Measurements from ENCODE around the gene NFATC2.

NFATC2 gene

GRCh38 chr20:51357543-51357942, 185.0 kb downstream of the NFATC2 start (continued):
- no peak for TF ChIP-seq CSRNP3 (CRISPR knock-in tag; IDR thresholded peaks at IDR 0.05)
- TF ChIP-seq TOX (CRISPR knock-in tag; IDR thresholded peaks at IDR 0.05; ENCODE audit: borderline replicate concordance) = no peak
- TF ChIP-seq ZC3H10 (CRISPR knock-in tag; IDR thresholded peaks at IDR 0.05) = no peak
- no peak for TF ChIP-seq ZNF8 (CRISPR knock-in tag; IDR thresholded peaks at IDR 0.05)
- TF ChIP-seq PPARA (CRISPR knock-in tag; IDR thresholded peaks at IDR 0.05; ENCODE audit: borderline replicate concordance) = no peak
- TF ChIP-seq RARB (CRISPR knock-in tag; IDR thresholded peaks at IDR 0.05) = no peak
- no peak for TF ChIP-seq PATZ1 (CRISPR knock-in tag; IDR thresholded peaks at IDR 0.05; ENCODE audit: borderline replicate concordance)

- ATAC-seq = no peak
Observed at GRCh38 chr20:51356871-51357270, 185.6 kb downstream of the NFATC2 start.

More at GRCh38 chr20:51356871-51357270, 185.6 kb downstream of the NFATC2 start:
- TF ChIP-seq ZFP3 (CRISPR knock-in tag; IDR thresholded peaks at IDR 0.05) = no peak
- TF ChIP-seq PATZ1 (CRISPR knock-in tag; IDR thresholded peaks at IDR 0.05; ENCODE audit: borderline replicate concordance) = no peak
- no peak for TF ChIP-seq BACH2 (CRISPR knock-in tag; IDR thresholded peaks at IDR 0.05; ENCODE audit: borderline replicate concordance)
- TF ChIP-seq PPARA (CRISPR knock-in tag; IDR thresholded peaks at IDR 0.05; ENCODE audit: borderline replicate concordance) = no peak
- TF ChIP-seq OSR1 (CRISPR knock-in tag; IDR thresholded peaks at IDR 0.05) = no peak
- no peak for TF ChIP-seq ZNF565 (CRISPR knock-in tag; conservative IDR thresholded peaks at IDR 0.05; ENCODE audit: low read depth)
- TF ChIP-seq GLIS3 (CRISPR knock-in tag; IDR thresholded peaks at IDR 0.05) = no peak
- TF ChIP-seq ZNF8 (CRISPR knock-in tag; IDR thresholded peaks at IDR 0.05) = no peak
- no peak for TF ChIP-seq CSDC2 (CRISPR knock-in tag; IDR thresholded peaks at IDR 0.05)
- no peak for TF ChIP-seq ZFP30 (CRISPR knock-in tag; IDR thresholded peaks at IDR 0.05)
- TF ChIP-seq ARNTL (CRISPR knock-in tag; IDR thresholded peaks at IDR 0.05; ENCODE audit: borderline replicate concordance, low read depth) = no peak
- no peak for TF ChIP-seq POU6F1 (CRISPR knock-in tag; IDR thresholded peaks at IDR 0.05; ENCODE audit: borderline replicate concordance, low read depth)
- TF ChIP-seq TSHZ2 (CRISPR knock-in tag; IDR thresholded peaks at IDR 0.05) = no peak
- TF ChIP-seq SNAI2 (CRISPR knock-in tag; IDR thresholded peaks at IDR 0.05) = no peak
- no peak for TF ChIP-seq TCF4 (CRISPR knock-in tag; IDR thresholded peaks at IDR 0.05; ENCODE audit: borderline replicate concordance)
- TF ChIP-seq TOX (CRISPR knock-in tag; IDR thresholded peaks at IDR 0.05; ENCODE audit: borderline replicate concordance) = no peak
- TF ChIP-seq ZNF70 (CRISPR knock-in tag; IDR thresholded peaks at IDR 0.05) = no peak
- no peak for TF ChIP-seq CREB5 (CRISPR knock-in tag; IDR thresholded peaks at IDR 0.05; ENCODE audit: low read depth)
- no peak for TF ChIP-seq ISL1 (CRISPR knock-in tag; IDR thresholded peaks at IDR 0.05)
